ENCODE measurements around the gene PBLD. TPM values are rescaled to one million over a fixed set of nuclear protein-coding genes. Genes with fewer than 3 reads are reported as not detected.

Gene PBLD
- total RNA-seq, 1 donor from 2014 or later: 8.9 TPM

DNA sequence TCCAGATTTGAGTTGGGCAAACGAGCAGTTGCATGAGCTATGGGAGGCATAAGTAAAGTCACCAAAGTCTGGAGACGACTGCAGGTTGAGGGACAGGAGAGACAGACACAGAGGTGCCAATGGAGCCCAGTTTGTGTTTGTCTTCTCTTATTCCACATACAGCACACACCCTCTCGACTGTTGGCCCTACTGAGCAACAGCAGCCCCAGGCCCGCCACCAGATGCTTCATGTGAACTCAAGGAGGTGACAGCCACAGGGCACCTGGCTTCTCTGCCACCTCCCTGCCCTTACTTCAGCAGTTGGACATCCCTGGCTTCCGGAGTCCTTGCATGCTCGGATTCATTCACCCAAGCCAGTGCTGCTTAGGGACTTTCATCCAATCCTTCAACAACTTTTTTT, 94.4 kb downstream of the PBLD start:
- DNase-seq (ENCODE audit: low spot score): no peak

DNA sequence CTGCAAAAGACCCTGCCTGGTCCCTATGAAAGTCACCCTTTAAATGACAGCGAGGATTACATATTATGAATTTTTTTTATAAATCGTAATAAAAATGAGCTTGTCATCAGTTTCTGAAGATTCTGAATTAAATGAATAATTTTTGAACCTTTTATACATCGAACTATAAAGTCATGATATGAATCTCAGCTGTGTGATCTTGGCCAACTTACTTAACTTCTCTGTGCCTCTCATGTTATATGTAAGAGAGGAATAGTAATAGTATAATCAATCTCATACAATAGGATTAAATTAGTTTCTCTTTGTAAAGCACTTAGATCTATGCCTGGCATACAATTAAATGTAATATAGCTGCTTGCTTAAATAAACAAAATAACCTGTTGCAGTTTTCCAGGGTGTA, 95.6 kb downstream of the PBLD start:
- no peak for DNase-seq (ENCODE audit: low spot score)

DNA sequence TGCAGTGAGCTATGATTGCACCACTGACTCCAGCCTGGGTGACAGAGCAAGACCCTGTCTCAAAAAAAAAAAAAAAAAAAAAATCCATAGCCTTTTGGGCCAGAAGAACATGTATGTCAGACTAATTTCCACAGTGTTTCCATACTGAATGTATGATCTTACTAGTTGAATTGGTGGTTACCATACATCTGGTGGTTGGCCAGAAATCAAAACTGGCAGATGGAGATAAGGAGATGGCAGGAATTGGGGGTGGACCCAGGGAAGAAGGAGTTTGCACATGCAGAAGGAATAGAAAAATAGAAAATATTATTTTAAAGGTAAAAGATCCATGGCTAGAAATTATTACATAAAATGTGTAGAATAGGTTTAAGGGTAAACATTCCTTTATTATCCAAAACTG, 97.1 kb downstream of the PBLD start:
- DNase-seq (ENCODE audit: low spot score): no peak

- DNase-seq (ENCODE audit: low spot score): no peak
Observed at GRCh38 chr10:68235111-68235510, 97.6 kb downstream of the PBLD start.

DNA sequence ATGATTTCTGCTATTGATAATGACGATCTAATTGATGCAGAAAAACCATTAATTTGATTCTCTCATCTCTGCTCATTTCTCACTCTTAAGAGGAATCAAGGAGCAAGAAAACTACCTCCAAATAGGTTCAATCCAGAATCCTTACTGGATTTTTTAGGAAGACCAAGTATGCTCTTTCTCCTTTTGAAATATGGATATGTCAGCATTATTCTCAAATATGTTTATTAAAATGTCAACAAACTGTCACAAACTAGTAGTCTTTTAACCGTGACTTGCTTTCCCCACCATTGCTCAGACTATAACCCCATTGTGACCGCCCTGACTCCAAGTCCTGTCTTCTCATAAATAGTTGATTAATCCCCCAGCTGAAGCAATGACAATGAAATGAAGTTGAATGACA, 99.7 kb downstream of the PBLD start:
- no peak for DNase-seq (ENCODE audit: low spot score)

Other genes with a start within 250 kb of the PBLD start
- 1.4 TPM for gene MYPN, start 223.4 kb downstream of the PBLD start, total RNA-seq (ENCODE audit: insufficient read depth, low replicate concordance)
- gene ATOH7, start 100.8 kb downstream of the PBLD start, total RNA-seq (ENCODE audit: insufficient read depth, low replicate concordance): not detected
- 19.0 TPM for gene HNRNPH3, start 864 bp downstream of the PBLD start, total RNA-seq (ENCODE audit: insufficient read depth, low replicate concordance)
- 56.6 TPM for gene RUFY2, start 74.3 kb upstream of the PBLD start, total RNA-seq (ENCODE audit: insufficient read depth, low replicate concordance)
- gene DNA2, start 139.0 kb upstream of the PBLD start, total RNA-seq (ENCODE audit: insufficient read depth, low replicate concordance): 9.4 TPM
- gene SLC25A16, start 194.6 kb upstream of the PBLD start, total RNA-seq (ENCODE audit: insufficient read depth, low replicate concordance): 50.6 TPM
- 19.3 TPM for gene TET1, start 227.4 kb upstream of the PBLD start, total RNA-seq (ENCODE audit: insufficient read depth, low replicate concordance)

Measured in umbilical cord (tissue), 2 donors.